Measurements from ENCODE around the gene RASL11B.

GRCh38 chr4:52889778-52890520, 27.8 kb downstream of the RASL11B start:
- TF ChIP-seq POLR2AphosphoS5 (IDR thresholded peaks at IDR 0.05) (no peak), CTCF (IDR thresholded peaks at IDR 0.05) (no peak), EP300 (IDR thresholded peaks at IDR 0.05; ENCODE audit: low read depth) (no peak)

Measured in transverse colon (tissue), 4 donors.